ENCODE data around the gene RNF39. TPM values are rescaled to one million over a fixed set of nuclear protein-coding genes. Genes with fewer than 3 reads are reported as not detected.

RNF39 gene
- total and polyA plus RNA-seq, 2 experiments from 2014 or later = 0.50 to 0.94 TPM

- H3K4me2 ChIP-seq = no peak overlapping the region
- no peaks in the 10 kb centered on the region for H3K9me3 Mint-ChIP-seq
- H3K4me3 ChIP-seq = no peak overlapping the region
- TF ChIP-seq JUNB (IDR thresholded peaks at IDR 0.05; ENCODE audit: unreplicated experiment) (no peak), NANOG (IDR thresholded peaks at IDR 0.05; ENCODE audit: borderline replicate concordance) (no peak), POLR2AphosphoS5 (IDR thresholded peaks at IDR 0.05; ENCODE audit: low read depth) (no peak), ZNF331 (CRISPR knock-in tag; IDR thresholded peaks at IDR 0.05; ENCODE audit: low read depth) (no peak), CTCF (conservative IDR thresholded peaks at IDR 0.05; ENCODE audit: low read depth in 2 of 2) (no peak), CREB1 (CRISPR knock-in tag; IDR thresholded peaks at IDR 0.05; ENCODE audit: low read depth) (no peak), EZH2phosphoT487 (IDR thresholded peaks at IDR 0.05; ENCODE audit: unreplicated experiment) (no peak), REST (IDR thresholded peaks at IDR 0.05; ENCODE audit: unreplicated experiment) (no peak), EZH2 (IDR thresholded peaks at IDR 0.05; ENCODE audit: low read depth, unreplicated experiment) (no peak), STAT1 (IDR thresholded peaks at IDR 0.05; ENCODE audit: unreplicated experiment) (no peak), ZNF114 (CRISPR knock-in tag; IDR thresholded peaks at IDR 0.05) (no peak), ETS1 (IDR thresholded peaks at IDR 0.05) (no peak), ZNF462 (CRISPR knock-in tag; IDR thresholded peaks at IDR 0.05) (no peak)
- H2AFZ ChIP-seq = no peak overlapping the region
- H3K4me1 Mint-ChIP-seq = no peaks in the 10 kb centered on the region
- H3K27ac ChIP-seq (ENCODE audit: low read depth) = no peak overlapping the region
- no peaks in the 10 kb centered on the region for H3K79me2 ChIP-seq (replicated peaks; ENCODE audit: insufficient read depth)
- H3F3A ChIP-seq (replicated peaks; ENCODE audit: low read depth) = no peaks in the 10 kb centered on the region
- no peak for DNase-seq (ENCODE audit: low spot score)
- no peaks in the 10 kb centered on the region for H3K36me3 ChIP-seq (ENCODE audit: insufficient read depth)
- no peaks in the 10 kb centered on the region; the same call in 1 of the 2 replicates for H4K20me1 ChIP-seq (replicated peaks; ENCODE audit: insufficient read depth)
- no peaks in the 10 kb centered on the region for H3K4me1 ChIP-seq (ENCODE audit: insufficient read depth)
- no peaks in the 10 kb centered on the region for H3K27me3 Mint-ChIP-seq (ENCODE audit: insufficient read depth, low read depth, poor library complexity)
- no peaks in the 10 kb centered on the region for H3K36me3 Mint-ChIP-seq (ENCODE audit: low read depth)
- ATAC-seq = no peak
- H3K4me3 Mint-ChIP-seq = no peak overlapping the region
- H3K9me2 ChIP-seq (ENCODE audit: insufficient read depth) = no peaks in the 10 kb centered on the region
- no peaks in the 10 kb centered on the region for H3K27me3 ChIP-seq (ENCODE audit: insufficient read depth)
- no peak overlapping the region for H3K27ac Mint-ChIP-seq
These were observed 28.3 kb downstream of the RNF39 start for GRCh38 chr6:30047220-30047619.
